Mucosa of descending colon (tissue), 3 donors: ENCODE data around the gene TMUB1. TPM values are rescaled to one million over a fixed set of nuclear protein-coding genes. Genes with fewer than 3 reads are reported as not detected.
A peak's percentile ranks its signal among the peaks of the same experiment; 100 is the strongest.

Source experiments
- ATAC-seq: fragments of 200-7000 bp; cut with Tn5 transposase; one replicate; pipeline ENCODE4 v1.9.1; 2020; ENCODE audit warnings: mild to moderate bottlenecking, moderate library complexity
- DNase-seq, 3 donors: peaks; one replicate each; pipeline ENCODE4 v3.0.0-alpha.2; 2020
- H3K36me3 ChIP-seq: fragments of 200-600 bp; one replicate; pipeline ENCODE4 v1.8.0; 2021; ENCODE audit warnings: low read depth, mild to moderate bottlenecking
- H3K4me1 ChIP-seq: fragments of 200-600 bp; one replicate; pipeline ENCODE4 v1.8.0; 2021; ENCODE audit warnings: low read depth, mild to moderate bottlenecking
- H3K4me3 ChIP-seq: fragments of 200-600 bp; one replicate; pipeline ENCODE4 v1.8.0; 2021; ENCODE audit warnings: mild to moderate bottlenecking
- H3K9me3 ChIP-seq: fragments of 200-600 bp; one replicate; pipeline ENCODE4 v1.8.0; 2021; ENCODE audit warnings: mild to moderate bottlenecking
- CTCF ChIP-seq: fragments of 200-600 bp; IDR thresholded peaks from one replicate; pipeline ENCODE4 v1.8.0; 2022; ENCODE audit warnings: antibody characterized with exemption, mild to moderate bottlenecking
- intact Hi-C, 2 donors: fragments of 100-400 bp; cut with DNase I in 1 of 2; cut with micrococcal nuclease in 1 of 2; formaldehyde crosslinking; loops; one replicate each; pipeline versions ENCODE4 v1.11.0 to v1.11.1; 2022; cut with DNase I, micrococcal nuclease
- total RNA-seq, 3 donors: library from RNA; stranded (reverse); fragmentation: NEBNext Ultra II Directional in 2 of 3; extraction: Animal tissue kit (Norgen Biotek cat#: 25700) in 2 of 3; gene quantifications; one replicate each; pipeline versions ENCODE4 v1.2.1 to v1.2.4, GENCODE V29; 2021 to 2023
- donor health status: DM: no; HTN: no; CAD: no; lungs with moderate emphysema.
- donor health status: DM: no; HTN: no; CAD: no.
- donor health status: DM: no; HTN: yes; CAD: no.

Gene TMUB1
- total RNA-seq, 3 donors from 2014 or later: 54.2 to 63.7 (median 60.8) TPM

GRCh38 chr7:151103973-151104372 lies 20.7 kb upstream of the TMUB1 start:
- no peak overlapping the region for H3K4me3 ChIP-seq
- DNase-seq (no peak), ATAC-seq (no peak)
- intact Hi-C loops: no loop called here
- TF ChIP-seq CTCF: no peak
- H3K9me3 ChIP-seq: no peaks in the 10 kb centered on the region
- no peaks in the 10 kb centered on the region for H3K4me1 ChIP-seq
- no peaks in the 10 kb centered on the region for H3K36me3 ChIP-seq

GRCh38 chr7:151102991-151103390 lies 19.7 kb upstream of the TMUB1 start:
- Histone ChIP-seq H3K9me3 (no peaks in the 10 kb centered on the region), H3K36me3 (no peaks in the 10 kb centered on the region), H3K4me3 (no peak overlapping the region), H3K4me1 (no peaks in the 10 kb centered on the region)
- intact Hi-C loops: no loop called here
- no peak for DNase-seq
- no peak for TF ChIP-seq CTCF
- no peak for ATAC-seq

GRCh38 chr7:151101621-151102396 lies 18.5 kb upstream of the TMUB1 start:
- no peak for TF ChIP-seq CTCF
- intact Hi-C loops: no loop called here
- no peaks in the 10 kb centered on the region for H3K9me3 ChIP-seq
- ATAC-seq: peak; percentile 13
- no peaks in the 10 kb centered on the region for H3K4me1 ChIP-seq
- no peak for DNase-seq
- no peaks in the 10 kb centered on the region for H3K36me3 ChIP-seq
- no peak overlapping the region for H3K4me3 ChIP-seq

DNA sequence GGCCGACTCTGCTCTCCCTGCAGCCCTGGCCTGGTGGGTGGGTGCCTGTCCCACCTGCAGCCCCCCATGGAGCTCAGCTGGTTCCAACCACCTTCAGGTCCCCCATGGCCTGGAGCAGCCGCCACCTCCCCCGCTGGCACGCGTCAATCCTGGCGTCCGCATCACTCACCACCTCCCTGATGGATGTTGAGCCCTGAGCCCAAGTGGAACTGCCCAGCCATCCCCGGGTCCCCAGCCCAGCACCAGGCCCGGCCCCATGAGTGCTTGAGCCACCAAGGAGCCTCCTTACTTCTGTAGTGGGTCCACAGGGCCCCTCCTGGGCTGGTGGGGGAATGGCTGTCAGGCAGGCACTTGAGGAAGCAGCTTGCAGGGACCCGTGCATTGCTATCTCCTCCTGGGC lies 17.6 kb upstream of the TMUB1 start:
- ATAC-seq (no peak), DNase-seq (no peak)
- H3K4me1 ChIP-seq: no peaks in the 10 kb centered on the region
- H3K4me3 ChIP-seq: no peak overlapping the region
- TF ChIP-seq CTCF: no peak
- intact Hi-C loops: no loop called here
- H3K9me3 ChIP-seq: no peaks in the 10 kb centered on the region
- no peaks in the 10 kb centered on the region for H3K36me3 ChIP-seq

DNA sequence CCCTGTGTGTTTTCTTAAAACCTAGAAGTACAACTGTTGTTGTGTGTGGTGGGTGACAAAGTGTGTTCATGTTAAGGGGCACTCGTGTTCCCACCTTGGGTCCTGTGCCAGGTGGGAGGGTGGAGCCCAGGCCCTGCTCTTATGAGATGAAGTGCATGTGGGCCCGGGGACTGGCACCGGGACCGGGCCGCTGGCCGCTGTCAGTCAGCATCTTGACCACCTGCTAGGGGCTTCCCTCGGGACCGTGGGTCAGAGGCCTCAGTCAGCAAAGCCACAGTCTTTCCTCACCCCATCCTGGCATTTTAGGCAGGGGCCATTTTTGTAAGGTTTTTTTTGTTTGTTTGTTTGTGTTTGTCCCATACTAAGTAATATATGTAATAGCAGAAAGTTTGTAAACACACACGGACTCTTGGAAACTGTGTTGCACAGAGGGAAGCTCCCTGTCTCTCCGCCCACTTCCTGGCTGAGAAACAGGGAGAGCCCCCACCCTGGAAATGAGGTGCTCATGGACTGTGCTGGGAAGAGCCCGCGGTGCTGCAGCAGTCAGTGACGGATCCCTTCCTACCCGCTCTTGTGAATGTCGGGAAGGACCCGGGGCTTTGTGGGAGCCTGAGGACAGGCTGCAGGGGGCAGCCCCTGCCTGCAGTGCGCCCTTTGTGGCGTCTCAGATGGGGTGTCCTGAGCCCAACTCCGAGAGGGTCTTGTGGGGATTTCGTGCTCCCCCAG lies 16.4 kb upstream of the TMUB1 start:
- DNase-seq: no peak

More for the DNA sequence above, 16.4 kb upstream of the TMUB1 start:
- no peaks in the 10 kb centered on the region for H3K36me3 ChIP-seq
- no peak for TF ChIP-seq CTCF
- no peaks in the 10 kb centered on the region for H3K9me3 ChIP-seq
- H3K4me3 ChIP-seq: no peak overlapping the region
- intact Hi-C loops: no loop called here
- H3K4me1 ChIP-seq: no peaks in the 10 kb centered on the region
- peak; percentile 29 for ATAC-seq
